ENCODE measurements around the gene AUH.

The AUH gene

GRCh38 chr9:91289244-91289643 is 72.5 kb downstream of the AUH start:
- no peak for DNase-seq

- DNase-seq, result no peak
Observed at GRCh38 chr9:91285729-91286353, 75.9 kb downstream of the AUH start.

GRCh38 chr9:91282292-91282691 is 79.4 kb downstream of the AUH start:
- DNase-seq, result no peak

- no peak for DNase-seq
Observed at GRCh38 chr9:91279296-91280204, 82.2 kb downstream of the AUH start.

GRCh38 chr9:91276513-91276912 is 85.2 kb downstream of the AUH start:
- no peak for DNase-seq

GRCh38 chr9:91275655-91276054 is 86.1 kb downstream of the AUH start:
- no peak for DNase-seq

GRCh38 chr9:91274949-91275492 is 86.7 kb downstream of the AUH start:
- no peak for DNase-seq

- peak; percentile 14 for DNase-seq
Observed at GRCh38 chr9:91273853-91274552, 87.7 kb downstream of the AUH start.

- no peak for DNase-seq
Observed at GRCh38 chr9:91271156-91271555, 90.6 kb downstream of the AUH start.

- DNase-seq, result no peak
Observed at GRCh38 chr9:91269907-91270491, 91.7 kb downstream of the AUH start.

- DNase-seq, result no peak
Observed at GRCh38 chr9:91266448-91266847, 95.3 kb downstream of the AUH start.

- DNase-seq, result no peak
Observed at GRCh38 chr9:91265514-91265913, 96.2 kb downstream of the AUH start.

GRCh38 chr9:91261417-91261816 is 100.3 kb downstream of the AUH start:
- DNase-seq, result no peak

- DNase-seq, result no peak
Observed at GRCh38 chr9:91259162-91259561, 102.6 kb downstream of the AUH start.

- no peak for DNase-seq
Observed at GRCh38 chr9:91258451-91258850, 103.3 kb downstream of the AUH start.

GRCh38 chr9:91256235-91256634 is 105.5 kb downstream of the AUH start:
- no peak for DNase-seq

- DNase-seq, result no peak
Observed at GRCh38 chr9:91255327-91255726, 106.4 kb downstream of the AUH start.

GRCh38 chr9:91253488-91253887 is 108.2 kb downstream of the AUH start:
- DNase-seq, result peak; percentile 48

GRCh38 chr9:91248707-91249106 is 113.0 kb downstream of the AUH start:
- no peak for DNase-seq

- no peak for DNase-seq
Observed at GRCh38 chr9:91247278-91247677, 114.4 kb downstream of the AUH start.

GRCh38 chr9:91246846-91247245 is 114.9 kb downstream of the AUH start:
- DNase-seq, result no peak

- DNase-seq, result no peak
Observed at GRCh38 chr9:91245431-91246313, 116.0 kb downstream of the AUH start.

Data from CD4-positive, alpha-beta T cell treated with Interleukin-17A for 1 hour (primary cell).